GM19043 (cell line): ENCODE results near the gene ZNF296.

Source experiments
- ATAC-seq: cut with Tn5 transposase; IDR thresholded peaks from one replicate; pipeline ENCODE4 v1.9.1; 2021; ENCODE audit warnings: low read depth; ENCODE audit not compliant: unreplicated experiment

The ZNF296 gene

GRCh38 chr19:45063851-45064801, 12.2 kb downstream of the ZNF296 start:
- no peak for ATAC-seq

DNA sequence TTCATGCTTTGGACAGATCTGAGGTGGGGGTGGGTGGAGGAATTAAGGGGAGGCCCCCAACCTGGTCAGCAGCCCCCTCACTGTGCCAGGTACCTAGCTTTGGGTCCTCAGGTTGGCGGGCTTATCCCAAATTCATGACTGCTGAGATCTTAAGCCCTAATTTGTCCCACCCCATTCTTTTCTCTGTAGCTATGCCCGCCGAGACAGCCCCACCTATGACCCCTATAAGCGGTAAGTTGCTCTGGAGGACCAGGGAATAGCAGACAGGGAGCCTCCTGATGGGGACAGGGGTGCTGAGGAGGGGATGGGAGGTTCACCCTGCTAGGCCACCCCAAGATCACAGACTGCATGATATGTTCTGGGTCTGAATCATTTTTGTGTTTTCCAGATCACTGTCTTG, 14.3 kb downstream of the ZNF296 start:
- no peak for ATAC-seq

DNA sequence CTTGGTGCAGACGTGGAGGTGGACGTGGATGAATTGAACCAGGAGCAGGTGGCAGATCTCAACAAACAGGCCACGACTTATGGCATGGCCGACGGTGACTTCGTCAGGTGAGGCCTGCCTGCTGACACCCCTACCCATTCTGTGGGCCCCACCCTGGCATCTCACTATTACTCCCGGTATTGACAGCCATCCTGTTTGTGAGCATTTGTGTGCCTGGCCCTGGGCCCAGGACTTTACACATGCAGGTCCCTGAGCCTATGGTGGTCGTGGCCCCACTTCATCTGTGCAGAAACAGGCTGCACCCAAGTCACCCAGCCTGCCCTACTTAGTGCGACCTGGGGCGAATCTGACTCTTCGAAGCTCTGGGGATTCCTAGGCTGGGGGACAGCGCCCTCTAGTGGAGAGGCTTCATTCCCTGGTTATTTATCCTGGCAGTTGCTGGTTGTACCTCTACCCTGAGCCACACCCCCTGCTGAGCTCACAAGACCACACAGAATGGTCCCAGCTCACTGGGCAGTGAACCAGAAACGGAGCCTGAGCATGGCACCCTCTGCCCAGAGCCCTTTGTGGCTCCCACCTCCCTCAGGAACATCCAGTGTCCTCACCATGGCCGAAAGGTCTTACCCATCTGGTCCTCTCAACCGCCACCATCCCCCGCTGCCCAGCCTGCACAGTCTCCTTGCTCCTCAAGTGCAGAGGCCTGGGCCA, 16.9 kb downstream of the ZNF296 start:
- ATAC-seq: no peak

GRCh38 chr19:45058622-45059159, 17.6 kb downstream of the ZNF296 start:
- no peak for ATAC-seq

DNA sequence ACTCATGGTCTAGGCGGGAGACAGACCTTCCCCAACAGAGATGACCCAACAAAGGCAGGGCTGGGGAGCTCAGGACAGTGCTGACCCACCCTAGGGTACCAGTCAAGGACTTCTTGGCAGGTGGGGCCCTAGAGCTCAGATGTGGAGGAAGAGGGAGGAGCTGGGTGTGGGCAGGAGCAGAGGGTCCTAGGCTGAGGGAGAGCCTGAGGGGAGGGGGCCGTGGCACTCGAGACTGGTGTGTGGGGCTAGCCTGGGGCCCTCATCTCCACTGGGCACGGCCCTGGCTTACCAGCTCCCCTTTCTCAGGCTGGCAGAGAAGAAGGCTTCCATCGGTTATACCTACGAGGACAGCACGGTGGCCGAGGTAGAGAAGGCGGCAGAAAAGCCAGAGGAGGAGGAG, 18.8 kb downstream of the ZNF296 start:
- no peak for ATAC-seq

GRCh38 chr19:45056831-45057230, 19.4 kb downstream of the ZNF296 start:
- ATAC-seq: no peak

DNA sequence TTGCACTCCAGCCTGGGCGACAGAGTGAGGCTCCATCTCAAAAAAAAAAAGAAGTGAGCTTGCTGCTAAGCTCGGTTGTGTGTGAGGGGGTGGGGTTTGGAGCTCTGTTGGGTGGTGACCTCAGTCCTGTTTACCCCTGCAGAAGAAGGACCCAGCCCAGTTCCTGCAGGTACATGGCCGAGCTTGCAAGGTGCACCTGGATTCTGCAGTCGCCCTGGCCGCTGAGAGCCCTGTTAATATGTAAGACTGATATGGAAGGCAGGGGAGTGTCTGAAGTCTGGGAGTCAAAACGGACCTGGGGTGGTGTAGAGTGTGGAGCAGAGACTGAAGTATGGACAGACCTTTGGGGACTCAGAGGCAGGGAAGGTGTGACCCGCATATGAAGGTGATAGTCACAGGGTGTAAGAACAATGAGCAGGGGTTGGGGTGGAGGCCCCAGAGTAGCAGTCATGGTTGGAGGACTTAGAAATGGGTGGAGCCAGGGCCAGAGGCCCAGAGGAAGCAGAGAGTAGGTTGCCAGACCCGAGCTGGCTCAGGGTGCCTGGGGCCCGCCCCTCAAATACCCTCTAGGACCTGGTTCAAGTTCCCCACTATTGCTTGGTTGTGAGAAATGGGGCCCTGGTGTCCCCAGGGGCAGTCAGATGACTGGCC, 24.2 kb downstream of the ZNF296 start:
- no peak for ATAC-seq

DNA sequence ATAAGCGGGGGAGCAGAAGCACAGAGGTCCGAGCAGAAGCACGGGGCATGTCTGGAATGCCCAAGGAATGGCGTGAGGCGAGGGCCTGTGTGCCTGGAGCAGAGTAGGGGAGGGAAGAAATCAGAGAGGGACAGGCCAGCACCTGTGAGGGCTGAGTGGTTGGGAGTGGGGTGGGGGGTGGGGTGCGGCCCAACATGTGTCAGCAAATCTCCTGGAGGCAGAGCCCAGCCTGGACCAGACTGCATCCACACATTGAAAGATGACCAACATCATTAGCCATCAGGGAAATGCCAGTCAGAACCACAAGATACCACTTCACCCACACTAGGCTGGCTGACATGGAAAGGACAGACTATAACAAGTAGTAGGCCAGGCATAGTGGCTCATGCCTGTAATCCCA, 26.2 kb downstream of the ZNF296 start:
- no peak for ATAC-seq

- ATAC-seq: no peak
Measured at GRCh38 chr19:45049073-45049736, 27.1 kb downstream of the ZNF296 start.

DNA sequence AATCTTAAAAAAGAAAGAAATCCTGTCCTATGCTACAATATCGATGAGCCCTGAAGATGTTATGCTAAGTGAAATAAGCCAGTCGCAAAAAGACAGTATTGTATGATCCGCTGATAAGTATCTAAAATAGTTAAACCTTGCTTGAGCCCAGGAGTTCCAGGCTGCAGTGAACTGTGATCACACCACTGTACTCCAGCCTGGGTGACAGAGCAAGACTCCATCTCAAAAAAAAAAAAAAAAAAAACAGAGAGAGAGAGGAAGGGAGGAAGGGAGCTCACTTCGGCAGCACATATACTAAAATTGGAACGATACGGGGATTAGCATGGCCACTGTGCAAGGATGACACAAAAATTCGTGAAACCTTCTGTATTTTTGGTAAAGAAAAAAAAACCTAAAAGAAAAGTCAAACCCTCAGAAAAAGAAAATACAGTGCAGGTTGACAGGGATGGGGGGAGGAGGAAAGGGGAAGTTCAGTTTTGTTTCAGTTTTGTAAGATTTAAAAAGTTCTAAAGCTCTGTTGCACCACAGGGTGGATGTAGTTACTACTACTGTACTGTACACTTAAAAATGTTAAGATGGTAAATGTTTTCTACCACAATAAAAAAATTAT, 29.0 kb downstream of the ZNF296 start:
- no peak for ATAC-seq

GRCh38 chr19:45046355-45046754, 29.9 kb downstream of the ZNF296 start:
- no peak for ATAC-seq

DNA sequence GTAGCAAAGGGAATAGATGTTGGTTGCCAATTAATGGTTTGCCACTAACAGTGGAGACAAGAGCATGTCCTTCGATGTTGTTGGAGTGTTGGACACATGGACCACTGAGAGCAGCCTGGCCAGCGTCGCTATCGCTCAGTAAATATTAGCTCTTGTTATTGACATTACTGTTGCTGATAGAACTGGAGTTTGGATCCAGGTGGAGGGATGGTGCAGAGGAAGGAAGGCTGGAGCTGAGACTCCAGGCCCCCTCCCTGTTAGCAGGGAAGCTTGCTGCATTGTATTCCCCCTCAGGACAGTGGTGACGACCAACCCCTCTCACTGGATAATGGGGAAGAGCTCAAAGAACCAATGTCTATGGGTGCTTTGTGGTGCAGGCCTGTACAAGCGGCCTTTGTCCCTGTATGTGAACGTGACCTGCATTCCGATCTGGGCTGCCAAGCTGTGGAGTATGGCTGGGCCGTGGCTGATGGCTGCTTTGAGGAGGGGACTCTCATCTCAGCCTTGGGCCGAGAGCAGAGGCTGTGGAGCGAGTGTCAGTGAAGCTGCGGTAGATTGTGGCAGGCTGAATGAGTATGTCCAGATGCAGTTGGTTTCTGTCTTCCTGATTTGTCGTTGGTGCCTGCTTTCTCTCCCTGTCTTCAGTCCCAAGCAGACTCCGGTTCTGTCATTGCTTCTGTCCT, 30.5 kb downstream of the ZNF296 start:
- no peak for ATAC-seq

GRCh38 chr19:45041125-45041524, 35.2 kb downstream of the ZNF296 start:
- no peak for ATAC-seq

GRCh38 chr19:45040059-45040771, 36.1 kb downstream of the ZNF296 start:
- no peak for ATAC-seq

DNA sequence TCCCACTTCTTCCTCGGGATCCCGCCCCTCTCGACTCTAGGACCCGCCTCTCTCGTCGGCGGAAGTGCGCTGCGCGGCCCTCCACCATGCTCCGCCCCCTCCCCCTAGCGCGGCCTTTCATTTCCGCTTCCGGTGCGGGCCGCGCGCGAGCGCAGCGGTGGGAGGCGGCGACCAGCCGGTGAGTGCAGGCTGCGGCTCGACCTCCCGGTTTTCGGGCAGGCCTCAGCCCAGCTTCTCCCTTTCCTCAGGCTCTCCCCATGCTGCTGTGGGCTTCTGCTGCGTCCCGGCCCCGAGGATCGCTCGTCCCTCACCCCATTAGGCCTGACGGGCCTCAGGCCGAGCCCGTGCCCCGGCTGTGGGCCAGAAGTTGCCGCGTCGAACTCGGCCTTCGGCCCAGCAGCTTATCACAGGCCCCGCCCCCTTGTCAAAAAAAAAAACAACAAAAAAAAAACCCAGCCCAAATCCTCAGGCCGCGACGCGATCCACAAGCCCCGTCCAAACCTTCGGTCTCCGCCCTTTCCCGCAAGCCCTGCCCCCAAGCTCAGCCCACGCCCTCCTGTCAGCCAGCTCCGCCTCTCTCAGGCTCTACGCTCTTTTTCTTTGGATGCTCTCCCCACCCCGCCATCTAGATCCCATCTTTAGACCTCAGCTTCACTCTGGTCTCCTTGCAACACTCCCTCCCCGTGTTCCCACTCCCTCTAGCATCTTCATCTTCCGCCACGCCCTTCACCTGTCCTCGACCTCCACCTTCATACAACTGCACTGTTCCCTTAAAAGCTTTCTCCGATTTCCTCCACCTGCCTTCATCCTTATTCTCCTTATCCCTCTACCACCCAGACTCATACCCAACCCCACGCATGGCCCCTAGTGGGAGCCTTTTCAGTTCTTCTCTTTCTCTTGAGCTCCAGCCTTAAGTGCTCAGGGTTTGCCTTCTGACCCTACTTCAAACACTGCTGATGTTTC, 37.1 kb downstream of the ZNF296 start, which contains the start of gene CLASRP:
TSS of gene CLASRP (plus strand) at position 115 of the 963 bp plus-strand sequence. CDS start 1,168 bp downstream, outside the sequence.
- ATAC-seq: peak; percentile 91

DNA sequence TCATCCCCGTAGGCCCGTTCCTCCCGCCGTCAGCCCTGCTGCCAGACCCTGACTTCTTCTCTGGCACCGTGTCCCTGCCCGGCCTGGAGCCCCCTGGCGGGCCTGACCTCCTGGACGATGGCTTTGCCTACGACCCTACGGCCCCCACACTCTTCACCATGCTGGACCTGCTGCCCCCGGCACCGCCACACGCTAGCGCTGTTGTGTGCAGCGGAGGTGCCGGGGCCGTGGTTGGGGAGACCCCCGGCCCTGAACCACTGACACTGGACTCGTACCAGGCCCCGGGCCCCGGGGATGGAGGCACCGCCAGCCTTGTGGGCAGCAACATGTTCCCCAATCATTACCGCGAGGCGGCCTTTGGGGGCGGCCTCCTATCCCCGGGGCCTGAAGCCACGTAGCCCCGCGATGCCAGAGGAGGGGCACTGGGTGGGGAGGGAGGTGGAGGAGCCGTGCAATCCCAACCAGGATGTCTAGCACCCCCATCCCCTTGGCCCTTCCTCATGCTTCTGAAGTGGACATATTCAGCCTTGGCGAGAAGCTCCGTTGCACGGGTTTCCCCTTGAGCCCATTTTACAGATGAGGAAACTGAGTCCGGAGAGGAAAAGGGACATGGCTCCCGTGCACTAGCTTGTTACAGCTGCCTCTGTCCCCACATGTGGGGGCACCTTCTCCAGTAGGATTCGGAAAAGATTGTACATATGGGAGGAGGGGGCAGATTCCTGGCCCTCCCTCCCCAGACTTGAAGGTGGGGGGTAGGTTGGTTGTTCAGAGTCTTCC, 38.7 kb downstream of the ZNF296 start:
- no peak for ATAC-seq

- no peak for ATAC-seq
Measured at GRCh38 chr19:45035755-45036154, 40.5 kb downstream of the ZNF296 start.
